ENCODE measurements around the gene POLK. TPM values are rescaled to one million over a fixed set of nuclear protein-coding genes. Genes with fewer than 3 reads are reported as not detected.

Gene POLK
- total and polyA plus RNA-seq, 2 of the 4 experiments (the other 2 are of a cell fraction), result 10.4 to 24.4 TPM

DNA sequence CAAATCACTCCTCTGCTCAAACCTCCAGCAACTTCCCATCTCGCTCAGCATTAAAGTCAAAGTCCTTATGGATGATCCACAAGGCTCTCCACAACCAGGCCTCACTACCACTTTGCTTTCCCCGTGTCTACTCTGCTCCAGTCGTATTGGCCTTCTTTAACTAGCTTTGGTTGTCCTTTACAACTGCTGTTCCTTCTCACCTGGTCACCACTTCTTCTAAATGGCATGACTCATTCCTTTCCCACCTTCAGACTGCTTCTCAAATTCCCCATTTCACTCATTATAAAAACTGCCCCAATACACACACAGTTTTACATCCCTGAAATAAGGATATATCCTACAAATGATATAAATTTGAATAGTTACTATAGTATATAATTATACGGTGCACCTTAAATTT, 30.7 kb upstream of the POLK start:
- H3K36me3 ChIP-seq (ENCODE audit: control insufficient read depth, insufficient read depth, low read length), result no peaks in the 10 kb centered on the region
- H4K91ac ChIP-seq (ENCODE audit: insufficient read depth, low read depth, low read length), result no peak overlapping the region
- H3K79me1 ChIP-seq (ENCODE audit: low read depth in 1 of 2, low read length in 2 of 2), result peaks cover 20 to 31% of the 10 kb centered on the region in 2 experiments
- no peak overlapping the region for H3K4me2 ChIP-seq (ENCODE audit: low read depth, low read length)
- H3K4me1 ChIP-seq (ENCODE audit: control insufficient read depth, insufficient read depth, low read length), result no peaks in the 10 kb centered on the region
- no TSS peak for BruUV-seq (replicated peaks)
- no peak overlapping the region for H2AK9ac ChIP-seq (replicated peaks; ENCODE audit: low read depth, low read length, poor library complexity)
- ATAC-seq (ENCODE audit: low read depth), result no peak
- ChIA-PET CTCF (no interaction called here), POLR2A (ENCODE audit: unreplicated experiment) (no interaction called here)
- no peak overlapping the region for H4K5ac ChIP-seq (ENCODE audit: low read depth, low read length)
- no peak overlapping the region for H3K4me3 ChIP-seq (ENCODE audit: insufficient read depth, low read depth, low read length)
- H3K9ac ChIP-seq (ENCODE audit: low read depth, low read length), result no peak overlapping the region
- H4K8ac ChIP-seq (ENCODE audit: low read depth in 2 of 2, low read length in 2 of 2), result no peak overlapping the region
- H3K27ac ChIP-seq (ENCODE audit: insufficient read depth, low read length), result no peak overlapping the region
- in situ Hi-C loops (cut with MboI; ENCODE audit: low sequenced_read_pairs) (no loop called here), dilution Hi-C loops (cut with HindIII; ENCODE audit: low sequenced_read_pairs, unreplicated experiment) (no loop called here), intact Hi-C loops (cut with micrococcal nuclease) (no loop called here)
- no peak overlapping the region for H2AFZ ChIP-seq (replicated peaks; ENCODE audit: low read length, poor library complexity)
- no peak overlapping the region for H3K56ac ChIP-seq (ENCODE audit: extremely low read depth, insufficient read depth, low read length)
- no peak overlapping the region for H3K14ac ChIP-seq (replicated peaks; ENCODE audit: low read depth, low read length)
- no peak overlapping the region for H3K4ac ChIP-seq (ENCODE audit: low read depth, low read length)
- peaks cover 3% of the 10 kb centered on the region; the same call in 1 of the 2 replicates for H3K9me1 ChIP-seq (ENCODE audit: insufficient read depth, low read length)
- H3K27me3 ChIP-seq (ENCODE audit: control insufficient read depth, insufficient read depth, low read length), result no peaks in the 10 kb centered on the region
- H4K20me1 ChIP-seq (ENCODE audit: insufficient read depth, low read length), result peaks cover 21% of the 10 kb centered on the region; the same call in 1 of the 2 replicates
- no peak overlapping the region for H2BK15ac ChIP-seq (ENCODE audit: low read depth, low read length)
- WGBS, 2 experiments (ENCODE audit: extremely low coverage in 2 of 2, insufficient read length in 1 of 2), result 85% methylated on average over 3 of the region's 4 CpGs; no CpG with 5 or more reads in 1 of the 2 experiments
- H2BK120ac ChIP-seq (ENCODE audit: low read depth, low read length), result no peak overlapping the region
- H2BK5ac ChIP-seq (ENCODE audit: low read depth, low read length, poor library complexity, severe bottlenecking), result no peak overlapping the region
- H2BK20ac ChIP-seq (ENCODE audit: low read depth, low read length), result no peak overlapping the region
- no peak for TF ChIP-seq NFE2L2 (IDR thresholded peaks at IDR 0.05; ENCODE audit: low read depth, low read length)
- no peak for TF ChIP-seq MXI1 (IDR thresholded peaks at IDR 0.05; ENCODE audit: borderline replicate concordance, low read depth, low read length)
- no peak for TF ChIP-seq CEBPB (IDR thresholded peaks at IDR 0.05; ENCODE audit: low read depth, low read length)
- TF ChIP-seq RCOR1 (IDR thresholded peaks at IDR 0.05; ENCODE audit: insufficient replicate concordance, low read length), result no peak
- TF ChIP-seq, protein P1, sequence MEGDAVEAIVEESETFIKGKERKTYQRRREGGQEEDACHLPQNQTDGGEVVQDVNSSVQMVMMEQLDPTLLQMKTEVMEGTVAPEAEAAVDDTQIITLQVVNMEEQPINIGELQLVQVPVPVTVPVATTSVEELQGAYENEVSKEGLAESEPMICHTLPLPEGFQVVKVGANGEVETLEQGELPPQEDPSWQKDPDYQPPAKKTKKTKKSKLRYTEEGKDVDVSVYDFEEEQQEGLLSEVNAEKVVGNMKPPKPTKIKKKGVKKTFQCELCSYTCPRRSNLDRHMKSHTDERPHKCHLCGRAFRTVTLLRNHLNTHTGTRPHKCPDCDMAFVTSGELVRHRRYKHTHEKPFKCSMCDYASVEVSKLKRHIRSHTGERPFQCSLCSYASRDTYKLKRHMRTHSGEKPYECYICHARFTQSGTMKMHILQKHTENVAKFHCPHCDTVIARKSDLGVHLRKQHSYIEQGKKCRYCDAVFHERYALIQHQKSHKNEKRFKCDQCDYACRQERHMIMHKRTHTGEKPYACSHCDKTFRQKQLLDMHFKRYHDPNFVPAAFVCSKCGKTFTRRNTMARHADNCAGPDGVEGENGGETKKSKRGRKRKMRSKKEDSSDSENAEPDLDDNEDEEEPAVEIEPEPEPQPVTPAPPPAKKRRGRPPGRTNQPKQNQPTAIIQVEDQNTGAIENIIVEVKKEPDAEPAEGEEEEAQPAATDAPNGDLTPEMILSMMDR (conservative IDR thresholded peaks at IDR 0.05; ENCODE audit: low read depth, low read length), result no peak
- no peak for TF ChIP-seq POLR2A (IDR thresholded peaks at IDR 0.05; ENCODE audit: low read depth, low read length)
- TF ChIP-seq, protein P2, sequence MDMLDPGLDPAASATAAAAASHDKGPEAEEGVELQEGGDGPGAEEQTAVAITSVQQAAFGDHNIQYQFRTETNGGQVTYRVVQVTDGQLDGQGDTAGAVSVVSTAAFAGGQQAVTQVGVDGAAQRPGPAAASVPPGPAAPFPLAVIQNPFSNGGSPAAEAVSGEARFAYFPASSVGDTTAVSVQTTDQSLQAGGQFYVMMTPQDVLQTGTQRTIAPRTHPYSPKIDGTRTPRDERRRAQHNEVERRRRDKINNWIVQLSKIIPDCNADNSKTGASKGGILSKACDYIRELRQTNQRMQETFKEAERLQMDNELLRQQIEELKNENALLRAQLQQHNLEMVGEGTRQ (IDR thresholded peaks at IDR 0.05; ENCODE audit: low read depth, low read length), result no peak
- TF ChIP-seq, protein P3, sequence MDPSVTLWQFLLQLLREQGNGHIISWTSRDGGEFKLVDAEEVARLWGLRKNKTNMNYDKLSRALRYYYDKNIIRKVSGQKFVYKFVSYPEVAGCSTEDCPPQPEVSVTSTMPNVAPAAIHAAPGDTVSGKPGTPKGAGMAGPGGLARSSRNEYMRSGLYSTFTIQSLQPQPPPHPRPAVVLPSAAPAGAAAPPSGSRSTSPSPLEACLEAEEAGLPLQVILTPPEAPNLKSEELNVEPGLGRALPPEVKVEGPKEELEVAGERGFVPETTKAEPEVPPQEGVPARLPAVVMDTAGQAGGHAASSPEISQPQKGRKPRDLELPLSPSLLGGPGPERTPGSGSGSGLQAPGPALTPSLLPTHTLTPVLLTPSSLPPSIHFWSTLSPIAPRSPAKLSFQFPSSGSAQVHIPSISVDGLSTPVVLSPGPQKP (IDR thresholded peaks at IDR 0.05; ENCODE audit: borderline replicate concordance, low read depth, low read length), result no peak
- no peak for TF ChIP-seq MAFK (IDR thresholded peaks at IDR 0.05; ENCODE audit: low read depth, low read length)
- no peak for TF ChIP-seq CHD1 (IDR thresholded peaks at IDR 0.05; ENCODE audit: low read depth, low read length)
- no peak for TF ChIP-seq MAZ (IDR thresholded peaks at IDR 0.05; ENCODE audit: borderline replicate concordance, low read depth, low read length)
- H2AK5ac ChIP-seq (ENCODE audit: low read depth, low read length), result no peak overlapping the region
- no peak overlapping the region for H3K23ac ChIP-seq (ENCODE audit: low read depth, low read length)
- H3K18ac ChIP-seq (ENCODE audit: low read depth, low read length), result no peak overlapping the region
- no peaks in the 10 kb centered on the region for H3K9me3 ChIP-seq (ENCODE audit: control insufficient read depth, insufficient read depth, low read length)
- DNase-seq, result no peak
